CD4-positive, CD25-positive, alpha-beta regulatory T cell (primary cell): ENCODE data around the gene ACIN1. TPM values are rescaled to one million over a fixed set of nuclear protein-coding genes. Genes with fewer than 3 reads are reported as not detected.

Experiments used
- ATAC-seq, 2 donors: fragments of 150-1000 bp; cut with Tn5 transposase; one replicate each; pipeline ENCODE4 v1.10.0; 2021; ENCODE audit warnings: low read depth in 2 of 2, moderate number of reproducible peaks in 2 of 2, moderate library complexity in 1 of 2
- DNase-seq, 3 donors: peaks; one replicate each; pipeline versions ENCODE4 v3.0.0 to v3.0.0-alpha.2; 2012 to 2022; ENCODE audit warnings: mixed read lengths in 1 of 3
- H3K27ac ChIP-seq: one replicate; pipeline ENCODE4 v1.7.0; 2013; ENCODE audit warnings: mild to moderate bottlenecking, low read length; ENCODE audit not compliant: insufficient read depth, poor library complexity, severe bottlenecking
- H3K27me3 ChIP-seq: one replicate; pipeline ENCODE4 v1.7.0; 2013; ENCODE audit warnings: low read length; ENCODE audit not compliant: control insufficient read depth, insufficient read depth
- H3K36me3 ChIP-seq: one replicate; pipeline ENCODE4 v1.7.0; 2013; ENCODE audit warnings: mild to moderate bottlenecking, low read length, moderate library complexity; ENCODE audit not compliant: control insufficient read depth, insufficient read depth
- H3K4me1 ChIP-seq: 2 replicates; pipeline ENCODE4 v1.7.0; 2013; ENCODE audit warnings: mild to moderate bottlenecking, low read length; ENCODE audit not compliant: insufficient read depth, control insufficient read depth, poor library complexity, severe bottlenecking
- H3K4me3 ChIP-seq: one replicate; pipeline ENCODE4 v1.7.0; 2013; ENCODE audit warnings: low read depth, mild to moderate bottlenecking, low read length, moderate library complexity
- H3K9me3 ChIP-seq, 2 experiments: 1 replicate in 1 of 2; 2 replicates in 1 of 2; pipeline ENCODE4 v1.7.0; 2013; ENCODE audit warnings: low read length in 2 of 2, mild to moderate bottlenecking in 1 of 2, moderate library complexity in 1 of 2; ENCODE audit not compliant: control insufficient read depth in 2 of 2
- H3K27ac Mint-ChIP-seq, 3 donors: one replicate each; pipeline ENCODE4 v1.8.0; 2020 to 2022; ENCODE audit warnings: mild to moderate bottlenecking in 3 of 3, mixed read lengths in 3 of 3, moderate library complexity in 2 of 3
- H3K27me3 Mint-ChIP-seq: one replicate; pipeline ENCODE4 v1.8.0; 2022; ENCODE audit warnings: mild to moderate bottlenecking, mixed read lengths
- H3K36me3 Mint-ChIP-seq: one replicate; pipeline ENCODE4 v1.8.0; 2020; ENCODE audit warnings: mixed read lengths
- H3K4me1 Mint-ChIP-seq, 4 donors: one replicate each; pipeline ENCODE4 v1.8.0; 2020 to 2022; ENCODE audit warnings: mixed read lengths in 4 of 4, mild to moderate bottlenecking in 1 of 4
- H3K4me3 Mint-ChIP-seq, 4 donors: one replicate each; pipeline ENCODE4 v1.8.0; 2020 to 2022; ENCODE audit warnings: mild to moderate bottlenecking in 4 of 4, mixed read lengths in 4 of 4, moderate library complexity in 3 of 4
- H3K9me3 Mint-ChIP-seq, 7 donors: one replicate each; pipeline ENCODE4 v1.8.0; 2020 to 2022; ENCODE audit warnings: mixed read lengths in 7 of 7, mild to moderate bottlenecking in 3 of 7, moderate library complexity in 2 of 7
- polyA plus RNA-seq, 4 donors: library from polyadenylated mRNA; unstranded; fragments of 300-500 nt; fragmentation: Illumina TruSeq; gene quantifications; one replicate each; pipeline ENCODE4 v1.2.3, GENCODE V29; 2021
- total RNA-seq: library from RNA; stranded (reverse); gene quantifications from one replicate; pipeline ENCODE4 v1.2.3, GENCODE V29; 2022

ACIN1 gene
- total and polyA plus RNA-seq, 5 donors from 2014 or later, result 6.8 to 340 (median 7.7) TPM

DNA sequence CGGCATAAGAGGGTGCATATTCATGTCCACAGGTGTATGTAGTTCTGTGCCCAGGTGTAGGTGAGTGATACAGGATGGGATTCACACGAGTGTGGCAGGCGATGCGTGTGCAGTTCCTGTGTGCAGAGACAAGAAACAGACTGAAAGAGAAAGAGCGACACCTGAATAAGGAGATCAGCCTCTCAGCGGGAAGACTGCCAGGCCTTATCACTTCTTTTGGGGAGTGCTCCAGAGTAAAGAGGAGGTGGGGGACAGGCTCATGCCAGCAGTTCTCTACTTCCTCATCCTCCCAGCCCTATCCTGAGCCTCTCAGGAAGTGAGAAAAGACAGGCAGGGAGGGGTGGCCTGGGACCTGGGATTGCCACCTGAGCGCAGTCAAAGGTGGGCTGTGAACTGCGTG lies 50.1 kb downstream of the ACIN1 start:
- no peaks in the 10 kb centered on the region for H3K9me3 Mint-ChIP-seq
- peaks cover 5% of the 10 kb centered on the region for H3K27me3 Mint-ChIP-seq
- no peak for ATAC-seq
- Histone ChIP-seq H3K36me3 (no peaks in the 10 kb centered on the region), H3K4me3 (no peak overlapping the region), H3K9me3 (no peaks in the 10 kb centered on the region), H3K27ac (no peak overlapping the region), H3K27me3 (no peaks in the 10 kb centered on the region), H3K4me1 (no peaks in the 10 kb centered on the region)
- no peak overlapping the region for H3K27ac Mint-ChIP-seq
- DNase-seq, result no peak
- H3K4me1 Mint-ChIP-seq, result no peaks in the 10 kb centered on the region
- no peaks in the 10 kb centered on the region for H3K36me3 Mint-ChIP-seq
- no peak overlapping the region for H3K4me3 Mint-ChIP-seq

DNA sequence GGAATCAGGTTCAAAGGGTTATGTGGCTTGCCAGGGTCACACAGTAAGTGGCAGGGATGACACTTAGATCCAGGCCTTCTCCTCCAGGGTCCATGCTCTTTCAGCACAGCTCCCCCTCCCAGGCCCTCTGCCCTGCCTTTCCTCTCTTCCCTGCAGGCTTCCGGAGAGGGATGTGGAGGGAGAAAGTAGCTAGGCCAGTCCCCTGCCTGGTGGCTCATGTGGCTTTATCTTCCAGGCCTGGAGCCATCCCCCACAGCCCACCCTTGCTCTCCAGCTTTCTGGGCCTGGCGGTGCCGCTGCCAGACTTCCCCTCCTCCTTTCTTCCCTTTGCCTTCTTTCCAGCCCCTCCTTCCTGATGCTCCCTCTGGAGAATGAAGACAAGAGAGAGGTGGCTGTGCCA lies 51.2 kb downstream of the ACIN1 start:
- Mint-ChIP-seq H3K4me1 (peaks cover 0 to 2% (median 0%) of the 10 kb centered on the region in 4 donors), H3K4me3 (no peak overlapping the region), H3K27ac (no peak overlapping the region), H3K9me3 (no peaks in the 10 kb centered on the region), H3K27me3 (peaks cover 8% of the 10 kb centered on the region), H3K36me3 (no peaks in the 10 kb centered on the region)
- no peaks in the 10 kb centered on the region for H3K4me1 ChIP-seq
- H3K27me3 ChIP-seq, result no peaks in the 10 kb centered on the region
- no peak overlapping the region for H3K4me3 ChIP-seq
- H3K9me3 ChIP-seq, result no peaks in the 10 kb centered on the region
- no peaks in the 10 kb centered on the region for H3K36me3 ChIP-seq
- DNase-seq (no peak), ATAC-seq (no peak)
- H3K27ac ChIP-seq, result no peak overlapping the region

- H3K27me3 ChIP-seq, result no peaks in the 10 kb centered on the region
- no peak overlapping the region for H3K27ac Mint-ChIP-seq
- H3K4me1 ChIP-seq, result no peaks in the 10 kb centered on the region
- peaks cover 10% of the 10 kb centered on the region for H3K27me3 Mint-ChIP-seq
- no peaks in the 10 kb centered on the region for H3K36me3 ChIP-seq
- H3K4me1 Mint-ChIP-seq, result peaks cover 0 to 4% (median 0%) of the 10 kb centered on the region in 4 donors
- no peaks in the 10 kb centered on the region for H3K9me3 ChIP-seq
- no peak for DNase-seq
- H3K4me3 ChIP-seq, result no peak overlapping the region
- ATAC-seq, result no peak
- no peak overlapping the region for H3K4me3 Mint-ChIP-seq
- H3K9me3 Mint-ChIP-seq, result no peaks in the 10 kb centered on the region
- no peaks in the 10 kb centered on the region for H3K36me3 Mint-ChIP-seq
- no peak overlapping the region for H3K27ac ChIP-seq
Measured at GRCh38 chr14:23043145-23043544, 51.8 kb downstream of the ACIN1 start.

- H3K9me3 ChIP-seq, result no peaks in the 10 kb centered on the region
- H3K4me3 ChIP-seq, result no peak within 1 kb of the TSS
- Mint-ChIP-seq H3K36me3 (no peaks in the 10 kb centered on the region), H3K27me3 (peaks cover 7% of the 10 kb centered on the region), H3K4me1 (peaks cover 0 to 4% (median 0%) of the 10 kb centered on the region in 4 donors), H3K9me3 (no peaks in the 10 kb centered on the region), H3K4me3 (no peak within 1 kb of the TSS), H3K27ac (no peak within 1 kb of the TSS)
- no peak within 1 kb of the TSS for H3K27ac ChIP-seq
- DNase-seq (no peak), ATAC-seq (no peak)
- H3K36me3 ChIP-seq, result no peaks in the 10 kb centered on the region
- H3K27me3 ChIP-seq, result no peaks in the 10 kb centered on the region
- no peaks in the 10 kb centered on the region for H3K4me1 ChIP-seq
Measured at GRCh38 chr14:23042162-23042965, 52.6 kb downstream of the ACIN1 start, which contains the start of gene PSMB11. TSS of gene PSMB11 (plus strand) at chr14:23042212. CDS start at chr14:23042226, 14 bp downstream.

DNA sequence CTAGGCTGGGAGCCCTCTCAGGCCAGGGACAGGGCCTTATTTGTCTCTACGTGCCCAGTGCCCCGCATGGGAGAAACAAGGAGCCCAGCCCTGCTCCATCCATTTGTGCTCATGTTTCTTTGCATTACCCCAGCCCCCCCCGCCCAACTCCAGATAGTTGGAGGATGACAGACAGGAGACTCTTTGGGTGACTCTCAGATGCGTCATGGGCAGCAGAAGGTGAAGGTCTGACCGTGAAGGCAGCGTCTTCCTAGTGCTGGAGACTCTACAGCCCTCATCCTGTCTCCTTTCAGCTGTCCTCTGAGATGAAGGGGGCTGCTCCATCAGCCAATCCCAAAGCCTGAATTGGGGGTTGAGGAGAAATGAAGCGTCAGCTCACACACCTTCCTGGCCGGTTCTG lies 53.2 kb downstream of the ACIN1 start:
- Histone ChIP-seq H3K36me3 (no peaks in the 10 kb centered on the region), H3K4me3 (no peak overlapping the region), H3K27me3 (no peaks in the 10 kb centered on the region), H3K27ac (no peak overlapping the region), H3K9me3 (no peaks in the 10 kb centered on the region), H3K4me1 (no peaks in the 10 kb centered on the region)
- H3K4me1 Mint-ChIP-seq, result peaks cover 0 to 4% (median 1%) of the 10 kb centered on the region in 4 donors
- no peaks in the 10 kb centered on the region for H3K9me3 Mint-ChIP-seq
- H3K27ac Mint-ChIP-seq, result no peak overlapping the region
- ATAC-seq (no peak), DNase-seq (no peak)
- H3K27me3 Mint-ChIP-seq, result peaks cover 5% of the 10 kb centered on the region
- no peaks in the 10 kb centered on the region for H3K36me3 Mint-ChIP-seq
- H3K4me3 Mint-ChIP-seq, result no peak overlapping the region

- Histone ChIP-seq H3K27me3 (no peaks in the 10 kb centered on the region), H3K9me3 (no peaks in the 10 kb centered on the region), H3K27ac (no peak overlapping the region), H3K36me3 (no peaks in the 10 kb centered on the region), H3K4me3 (no peak overlapping the region), H3K4me1 (no peaks in the 10 kb centered on the region)
- H3K4me3 Mint-ChIP-seq, result no peak overlapping the region
- DNase-seq (no peak), ATAC-seq (no peak)
- no peak overlapping the region for H3K27ac Mint-ChIP-seq
- peaks cover 0 to 11% (median 8%) of the 10 kb centered on the region in 4 donors for H3K4me1 Mint-ChIP-seq
- no peaks in the 10 kb centered on the region for H3K9me3 Mint-ChIP-seq
- peaks cover 5% of the 10 kb centered on the region for H3K27me3 Mint-ChIP-seq
- no peaks in the 10 kb centered on the region for H3K36me3 Mint-ChIP-seq
Measured at GRCh38 chr14:23040100-23040499, 54.8 kb downstream of the ACIN1 start.

DNA sequence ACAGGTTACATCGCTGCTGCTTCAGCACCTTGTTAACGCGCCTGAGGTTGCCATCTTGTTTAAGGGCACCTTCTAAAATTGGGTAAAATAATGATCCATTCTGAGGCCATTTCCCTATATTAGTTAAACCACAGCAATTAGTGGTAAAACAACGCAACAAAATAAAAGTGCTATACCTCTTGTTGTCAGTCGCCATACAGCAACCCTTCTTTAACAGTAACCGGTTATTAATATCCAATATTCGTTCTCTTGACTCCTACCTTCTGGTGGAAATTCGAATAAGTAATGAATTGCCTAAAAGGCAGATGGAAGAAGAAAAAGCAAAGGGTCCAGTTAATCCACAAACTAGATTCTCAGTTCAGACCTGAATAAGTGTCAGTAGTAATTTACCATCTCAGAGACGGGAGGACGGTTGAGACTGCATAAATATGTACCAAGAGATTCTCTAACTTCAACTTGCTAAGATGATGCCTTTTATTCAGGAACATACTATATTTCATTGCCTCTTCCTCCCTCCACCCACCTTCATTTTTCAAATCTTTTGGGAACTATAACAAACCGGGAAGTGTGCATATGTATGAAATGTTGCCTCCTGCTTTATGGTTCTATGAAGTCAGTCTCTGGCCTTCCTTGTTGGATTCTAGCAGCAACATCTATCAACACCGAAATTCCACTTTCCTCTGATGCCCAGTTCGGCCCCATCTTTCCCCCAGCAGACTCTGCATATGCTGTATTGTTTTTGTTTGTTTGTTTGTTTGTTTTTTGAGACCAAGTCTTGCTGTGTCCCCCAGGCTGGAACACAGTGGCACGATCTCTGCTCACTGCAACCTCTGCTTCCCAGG lies 59.4 kb downstream of the ACIN1 start:
- peak overlapping the region; percentile 92 to 98 (median 95) for H3K27ac Mint-ChIP-seq
- Histone ChIP-seq H3K36me3 (peaks cover 14% of the 10 kb centered on the region), H3K4me3 (peak overlapping the region; percentile 98), H3K27ac (peak overlapping the region; percentile 94), H3K9me3 (no peaks in the 10 kb centered on the region), H3K4me1 (peaks cover 13% of the 10 kb centered on the region), H3K27me3 (no peaks in the 10 kb centered on the region)
- ATAC-seq (no peak), DNase-seq (no peak)
- H3K27me3 Mint-ChIP-seq, result peaks cover 5% of the 10 kb centered on the region
- H3K4me1 Mint-ChIP-seq, result peaks cover 5 to 46% (median 20%) of the 10 kb centered on the region in 4 donors
- peak overlapping the region; percentile 79 to 91 (median 86) for H3K4me3 Mint-ChIP-seq
- H3K9me3 Mint-ChIP-seq, result no peaks in the 10 kb centered on the region
- peaks cover 12% of the 10 kb centered on the region for H3K36me3 Mint-ChIP-seq
